GM18858 (cell line): Measurements from ENCODE around the gene MRE11.
"Not testable (repeated sequence)": the region's sequence is repeated elsewhere in the genome, so short reads cannot be mapped to it uniquely, and the experiment has no call there.

Source experiments
- ATAC-seq: cut with Tn5 transposase; IDR thresholded peaks from one replicate; pipeline ENCODE4 v1.9.1; 2021; ENCODE audit not compliant: unreplicated experiment

Gene MRE11

DNA sequence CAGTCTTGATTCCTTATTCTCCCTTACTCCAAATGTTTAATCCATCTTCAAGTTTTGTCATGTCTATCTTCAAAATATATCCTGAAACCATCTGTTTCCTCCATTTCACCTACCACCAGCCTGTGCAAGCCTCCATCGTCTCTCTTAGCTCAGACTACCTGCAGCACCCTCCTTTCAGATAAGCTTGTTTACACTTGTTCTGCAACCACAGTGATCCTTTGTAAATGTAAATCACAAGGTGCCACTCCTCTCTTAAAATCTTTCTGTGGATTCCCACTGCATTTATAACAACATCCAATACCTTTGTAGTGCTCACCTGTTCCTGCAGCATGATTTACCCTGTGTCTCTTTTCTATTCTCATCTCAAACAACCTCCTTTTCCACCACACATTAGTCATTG is 60.6 kb downstream of the MRE11 start:
- ATAC-seq = no peak

DNA sequence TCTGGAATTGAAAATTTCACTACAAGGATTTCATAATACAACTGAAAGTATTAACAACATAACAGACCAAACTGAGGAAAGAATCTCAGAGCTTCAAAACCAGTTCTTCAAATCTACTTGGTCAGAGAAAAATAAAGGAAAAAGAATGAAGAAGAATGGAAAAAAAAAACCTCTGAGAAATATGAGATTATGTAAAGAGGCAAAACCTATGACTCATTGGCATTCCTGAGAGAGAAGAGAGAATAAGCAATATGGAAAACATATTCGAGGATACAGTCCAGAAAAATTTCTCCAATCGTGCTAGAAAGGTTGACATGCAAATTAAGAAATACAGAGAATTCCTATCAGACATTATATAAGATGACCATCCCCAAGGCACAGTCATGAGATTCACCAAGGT is 69.0 kb downstream of the MRE11 start:
- no peak for ATAC-seq

DNA sequence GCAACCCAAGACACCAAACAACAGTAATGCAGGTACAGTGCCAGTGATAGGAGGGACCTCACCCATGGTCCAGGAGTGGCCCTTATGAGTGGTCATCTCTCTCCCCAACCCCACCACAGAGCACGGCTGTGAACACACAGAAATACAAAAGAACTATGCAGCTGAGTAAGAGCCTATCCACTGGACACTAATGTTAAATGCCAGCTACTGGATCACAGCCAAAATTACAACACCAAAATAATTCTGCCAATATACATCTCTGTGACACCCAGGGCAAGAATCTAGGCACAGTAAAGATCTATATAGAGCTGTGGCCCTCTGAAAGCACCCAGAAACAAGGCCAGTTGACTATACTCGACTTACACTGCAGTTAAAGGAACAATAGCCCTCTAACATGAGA is 69.6 kb downstream of the MRE11 start:
- no peak for ATAC-seq

DNA sequence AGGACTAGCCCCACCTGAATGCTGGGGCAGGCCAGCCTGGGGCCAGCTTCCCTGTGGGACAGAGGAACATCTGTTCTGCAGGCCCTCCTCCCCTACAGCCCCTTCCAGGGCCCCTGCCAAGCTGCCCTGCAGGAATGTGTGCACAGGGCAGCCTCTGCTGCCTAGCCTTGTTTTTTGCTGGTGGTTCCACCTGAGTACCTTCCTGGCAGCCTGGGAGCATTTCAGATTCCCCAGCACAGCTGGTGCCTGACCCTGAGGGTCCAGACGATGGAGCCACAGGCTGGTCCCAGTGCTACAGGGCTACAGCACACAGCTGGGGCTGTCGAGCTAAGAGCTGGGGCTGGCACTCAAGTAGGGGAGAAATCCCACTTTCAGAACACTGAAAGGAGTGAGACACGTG is 70.1 kb downstream of the MRE11 start:
- ATAC-seq = no peak

DNA sequence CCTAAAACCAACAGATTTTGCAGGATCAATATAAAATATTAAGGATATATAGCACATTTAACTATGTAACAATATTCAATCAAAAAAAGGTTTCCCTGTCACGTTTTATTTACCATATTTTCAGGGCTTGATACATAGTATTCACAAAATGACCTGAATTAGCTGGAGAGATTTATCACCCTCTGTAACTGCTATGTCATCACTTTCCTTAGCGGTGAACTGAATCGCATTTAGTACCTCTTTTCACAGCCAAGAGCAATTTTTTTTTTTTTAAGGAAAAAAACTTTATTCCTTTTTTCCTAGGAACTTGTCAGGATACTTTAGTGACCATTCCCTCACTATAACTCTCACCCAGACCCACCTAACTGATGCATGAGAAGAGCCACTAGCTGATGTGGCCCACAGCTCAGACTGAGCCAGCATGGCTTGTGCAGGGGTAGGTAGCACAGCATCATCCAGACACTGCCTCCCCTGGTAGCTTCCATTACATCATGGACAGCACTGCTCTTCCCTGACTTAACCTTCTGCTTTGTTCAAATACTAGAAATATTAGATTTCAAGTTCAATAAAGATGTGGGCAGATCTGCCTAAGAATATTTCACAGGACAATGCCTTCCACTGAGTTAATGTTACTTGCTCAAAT is 75.4 kb downstream of the MRE11 start:
- ATAC-seq = no peak

DNA sequence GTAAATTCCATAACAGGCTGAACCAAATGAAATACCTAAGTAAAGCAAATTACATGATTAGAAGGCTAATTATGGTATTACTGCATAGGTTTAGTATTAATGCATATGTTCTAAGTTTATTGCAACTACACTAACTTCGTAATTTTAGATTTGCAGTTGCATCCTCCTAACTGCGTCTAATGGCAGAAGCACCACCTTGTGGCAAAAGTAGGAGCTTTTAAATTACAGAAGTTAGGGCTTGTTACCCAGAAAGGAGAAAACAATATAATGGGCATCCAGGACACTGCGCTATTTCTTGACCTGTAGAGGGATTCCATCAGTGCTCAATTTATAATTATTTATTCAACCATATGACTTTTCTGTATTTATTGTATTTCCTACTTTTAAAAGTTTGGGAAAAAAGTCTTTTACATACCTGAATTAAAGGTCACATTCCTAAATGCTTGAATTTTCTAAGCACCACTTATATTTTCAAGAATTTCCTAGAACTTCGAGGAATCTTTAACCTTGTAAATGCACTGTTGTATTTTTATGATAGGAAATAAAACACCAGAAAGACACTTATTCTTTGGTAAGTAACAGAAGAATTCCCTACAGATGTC is 76.2 kb downstream of the MRE11 start:
- no peak for ATAC-seq

DNA sequence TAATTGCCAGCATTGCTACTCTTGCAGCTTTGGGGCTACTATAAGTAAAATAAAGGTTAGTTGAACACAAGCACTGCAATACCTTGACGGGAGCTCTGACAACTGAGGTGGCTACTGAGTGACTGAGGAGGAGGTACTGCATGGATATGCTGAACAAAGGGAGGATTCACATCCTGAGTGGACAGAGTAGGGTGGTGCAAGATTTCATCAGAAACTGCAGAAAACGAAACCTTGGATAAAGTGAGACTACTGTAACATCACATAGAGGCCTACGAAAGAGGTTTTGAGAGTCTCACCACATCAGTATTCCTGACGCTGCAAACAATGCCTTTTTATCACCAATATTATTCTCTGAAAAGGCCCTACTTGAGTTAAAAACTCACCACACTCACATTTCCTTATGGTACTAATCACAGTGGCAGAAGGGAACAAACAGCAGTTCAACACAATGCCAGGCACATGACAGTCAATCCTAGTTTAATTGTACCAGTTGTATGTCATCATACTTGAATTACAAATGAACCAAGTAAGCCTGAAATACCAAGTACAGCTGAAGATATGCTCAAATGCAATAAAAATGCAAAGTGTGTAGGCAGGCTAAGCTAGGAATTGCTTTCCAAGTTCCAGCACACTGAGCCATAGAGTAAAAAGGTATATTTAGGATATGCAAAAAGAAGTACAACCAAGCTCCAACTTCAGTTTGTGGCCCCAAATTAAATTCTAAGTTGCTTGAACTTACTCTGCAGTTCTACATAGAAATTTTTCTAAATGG is 88.4 kb downstream of the MRE11 start:
- ATAC-seq = no peak

DNA sequence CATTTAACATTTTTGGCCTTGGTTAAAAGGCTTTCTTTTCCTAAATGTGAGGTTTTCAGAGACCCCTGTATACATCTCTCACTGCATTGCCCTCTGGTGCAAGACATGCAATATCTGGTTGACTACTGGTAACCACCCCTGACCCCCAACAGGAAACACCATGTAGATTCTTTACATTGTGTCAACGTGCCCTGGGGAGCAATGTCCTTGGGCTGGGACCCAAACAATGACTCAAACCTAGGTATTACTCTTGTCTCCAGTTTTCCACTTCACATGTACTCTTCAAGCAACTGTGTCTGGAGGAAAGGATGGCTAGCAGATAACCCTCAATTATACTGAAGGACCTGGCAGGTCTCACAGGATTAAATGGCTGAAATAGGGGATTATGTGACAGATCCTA is 91.3 kb downstream of the MRE11 start:
- ATAC-seq = no peak

DNA sequence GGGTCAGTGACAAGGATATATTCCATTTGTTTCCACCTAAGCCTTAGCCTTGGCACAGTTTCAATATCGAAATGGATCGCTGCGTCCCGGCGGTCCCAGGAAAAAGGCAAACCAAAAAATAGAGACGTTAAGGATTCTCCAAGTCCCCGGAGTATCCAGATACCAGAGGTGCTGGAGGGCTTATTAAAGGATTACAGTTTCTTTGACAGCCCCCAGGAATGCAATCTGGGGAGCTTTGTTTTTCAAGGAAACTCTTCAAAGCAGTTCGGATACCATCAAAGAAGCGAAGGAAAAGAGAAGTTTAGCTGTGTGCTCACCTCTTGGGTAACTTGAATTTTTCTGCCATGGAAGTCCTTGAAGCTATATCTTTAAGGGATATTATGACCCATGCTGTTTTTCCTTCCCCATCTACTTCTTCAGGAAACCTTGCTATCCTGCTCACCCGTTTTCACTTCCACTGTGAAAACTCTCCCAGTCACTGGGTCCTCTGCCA is 91.8 kb downstream of the MRE11 start:
- ATAC-seq = no peak

DNA sequence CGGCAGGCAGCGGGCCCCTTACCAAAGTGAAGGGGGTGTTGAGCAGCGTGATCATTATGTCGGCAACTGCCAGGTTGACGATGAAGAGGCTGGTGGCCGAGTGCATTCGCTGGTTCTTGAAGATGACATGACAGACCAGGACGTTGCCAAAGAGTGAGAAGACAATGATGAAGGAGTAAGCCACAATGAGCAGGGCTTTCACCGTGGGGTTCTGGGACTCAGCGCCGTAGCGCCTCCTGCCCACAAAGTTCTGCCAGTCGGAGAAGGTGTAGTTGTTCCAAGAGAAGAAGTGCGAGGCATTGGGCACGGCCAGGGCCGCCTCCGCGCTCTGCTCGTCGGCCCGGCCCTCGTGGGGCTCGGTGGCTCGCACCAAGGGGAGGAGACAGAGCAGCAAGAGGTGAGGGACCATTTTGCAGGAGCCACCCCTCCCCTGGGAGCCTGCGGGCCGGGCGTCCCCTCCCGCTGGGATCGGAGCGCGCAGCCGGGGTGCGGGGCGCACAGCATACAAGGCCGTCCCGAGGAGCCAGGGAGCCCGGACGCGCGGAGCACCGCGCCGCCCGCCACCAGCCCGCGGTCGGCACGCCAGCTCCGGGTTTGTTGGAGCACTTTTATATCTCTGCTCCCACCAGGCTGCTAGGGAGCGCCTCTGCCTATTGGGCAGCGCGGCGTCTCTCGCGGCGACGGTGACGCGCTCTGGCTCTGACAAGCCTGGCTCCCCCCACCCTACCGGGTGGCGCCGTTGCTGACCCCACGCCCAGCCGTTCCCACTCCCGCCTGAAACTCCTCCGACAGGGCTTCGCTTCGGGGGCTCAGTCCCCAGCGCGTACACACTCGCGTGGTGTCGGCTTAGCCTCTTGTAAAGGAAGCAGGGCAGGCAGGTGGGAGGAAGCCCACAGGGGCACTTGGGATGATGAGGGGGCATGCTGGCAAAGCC is 92.5 kb downstream of the MRE11 start, which contains the start of gene GPR83:
GPR83 (minus strand) TSS at position 581 of the 934 bp plus-strand sequence; CDS start at position 409, 172 bp downstream.
- no peak for ATAC-seq

DNA sequence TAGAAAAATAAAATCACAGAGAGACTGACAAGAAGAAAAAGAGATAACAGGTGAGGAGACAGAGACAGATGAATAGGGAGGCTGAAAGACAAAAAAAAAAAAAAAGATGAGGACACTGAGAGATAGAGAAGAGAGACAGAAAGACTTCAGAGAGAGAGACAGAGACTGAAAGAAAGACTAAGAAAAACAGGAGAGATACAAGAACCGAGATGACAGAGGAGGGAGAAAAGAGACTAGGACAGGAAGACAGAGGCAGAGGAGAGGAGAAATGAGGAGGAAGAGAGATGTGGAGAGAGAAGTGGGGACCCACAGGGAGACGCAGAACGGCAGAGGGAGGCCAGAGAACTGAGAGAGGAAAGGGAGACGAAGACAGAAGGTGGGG is 93.2 kb downstream of the MRE11 start:
- ATAC-seq = no peak

DNA sequence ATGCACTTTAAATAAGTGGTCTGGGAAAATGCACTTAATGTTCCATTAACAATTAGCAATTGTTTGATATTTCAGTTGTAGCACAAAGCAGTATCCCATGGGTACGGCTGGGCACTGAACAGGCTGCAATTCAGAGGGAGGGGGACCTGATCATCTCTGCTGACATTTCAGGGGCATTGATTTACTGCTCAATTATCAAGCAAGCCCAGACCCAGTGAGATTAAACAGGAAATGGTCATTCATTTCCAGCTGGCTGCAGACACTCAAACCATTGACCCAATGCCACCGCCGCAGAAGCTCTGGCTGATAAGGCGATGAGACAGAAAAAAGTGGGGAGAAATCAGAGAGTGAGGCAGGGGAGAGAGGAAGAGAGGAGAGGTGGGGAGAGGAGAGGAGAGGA is 93.6 kb downstream of the MRE11 start:
- no peak for ATAC-seq

DNA sequence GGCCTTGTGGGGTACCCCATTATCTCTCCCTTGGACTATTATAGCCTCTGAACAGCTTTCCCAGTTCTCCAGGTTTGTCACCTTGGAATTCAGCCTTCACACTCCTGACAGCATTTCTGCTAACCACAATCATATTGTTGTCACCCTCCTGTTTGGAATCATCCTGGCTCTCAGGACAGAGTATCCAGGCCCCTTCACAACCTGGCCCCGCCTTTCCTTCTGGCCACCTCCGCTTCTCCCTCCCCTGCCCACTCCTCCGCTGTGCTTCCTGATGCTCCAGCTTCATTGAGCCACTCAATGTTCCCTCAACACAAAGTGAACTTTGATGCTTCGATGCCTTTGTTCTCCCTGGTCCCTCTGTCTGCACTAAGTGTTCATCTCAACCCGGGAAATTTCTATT is 95.5 kb downstream of the MRE11 start:
- ATAC-seq = no peak

DNA sequence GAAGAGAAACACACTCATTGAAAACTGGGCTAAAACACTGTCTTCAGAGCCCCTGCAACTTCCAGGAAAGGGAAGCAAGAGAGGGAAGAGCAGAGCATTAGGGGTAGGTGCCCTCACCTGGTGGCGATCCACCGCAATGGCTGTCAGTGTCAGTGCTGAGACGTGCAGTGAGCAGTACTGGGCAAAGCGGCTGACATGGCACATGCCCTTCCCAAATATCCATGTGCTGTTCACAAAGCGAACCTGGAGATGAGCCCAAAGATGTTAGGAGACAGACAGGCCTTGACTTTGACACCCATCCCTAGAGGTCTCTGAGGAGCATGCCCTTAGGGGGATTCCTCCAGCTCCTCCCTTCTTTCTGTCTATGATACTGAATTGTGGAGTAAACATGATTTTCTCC is 97.4 kb downstream of the MRE11 start:
- no peak for ATAC-seq

DNA sequence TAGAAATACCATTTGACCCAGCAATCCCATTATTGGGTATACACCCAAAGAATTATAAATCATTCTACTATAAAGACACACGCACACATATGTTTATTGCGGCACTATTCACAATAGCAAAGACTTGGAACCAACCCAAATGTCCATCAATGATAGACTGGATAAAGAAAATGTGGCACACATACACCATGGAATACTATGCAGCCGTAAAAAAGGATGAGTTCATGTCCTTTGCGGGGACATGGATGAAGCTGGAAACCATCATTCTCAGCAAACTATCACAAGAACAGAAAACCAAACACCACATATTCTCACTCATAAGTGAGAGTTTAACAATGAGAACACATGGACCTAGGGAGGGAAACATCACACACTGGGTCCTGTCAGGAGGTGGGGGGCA is 101.7 kb downstream of the MRE11 start:
- not testable (repeated sequence) for ATAC-seq

DNA sequence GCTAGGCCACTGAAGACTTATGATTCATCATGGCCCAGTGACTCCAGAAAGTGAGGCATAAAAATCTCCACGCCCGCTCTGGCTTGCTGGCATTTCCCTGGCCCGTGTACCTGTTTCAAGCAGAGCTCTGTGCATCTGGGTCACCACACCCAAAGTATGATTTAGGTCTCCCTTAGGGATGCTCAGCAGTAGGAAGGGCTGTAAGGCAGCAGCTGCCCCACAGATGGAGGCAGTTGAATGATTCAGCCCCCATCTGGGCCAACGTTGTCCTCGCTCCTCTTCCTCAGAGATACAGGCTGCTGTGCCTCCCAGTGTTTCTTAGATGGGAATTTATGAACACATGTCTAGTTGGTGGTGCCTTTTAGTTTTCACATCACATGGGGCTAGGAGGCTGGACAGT is 114.0 kb downstream of the MRE11 start:
- no peak for ATAC-seq

DNA sequence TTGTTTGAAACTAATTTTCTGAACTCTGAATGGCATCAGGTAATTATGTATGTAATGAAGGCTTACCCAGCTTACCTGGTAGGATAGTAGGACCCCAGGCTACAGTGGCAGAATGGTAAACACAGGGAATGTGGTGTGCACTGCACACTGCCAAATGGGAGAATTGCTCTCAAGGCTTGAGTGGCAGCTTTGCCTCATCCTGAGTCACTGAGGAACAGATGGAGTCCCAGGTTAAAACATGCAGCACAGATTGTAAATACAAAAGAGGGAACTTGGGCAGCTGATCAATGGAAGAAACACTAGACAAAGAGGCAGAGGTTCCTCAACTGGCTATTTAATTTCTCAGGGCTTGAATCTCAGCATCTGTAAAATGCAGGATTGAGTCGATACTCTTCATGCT is 116.8 kb downstream of the MRE11 start:
- ATAC-seq = no peak

DNA sequence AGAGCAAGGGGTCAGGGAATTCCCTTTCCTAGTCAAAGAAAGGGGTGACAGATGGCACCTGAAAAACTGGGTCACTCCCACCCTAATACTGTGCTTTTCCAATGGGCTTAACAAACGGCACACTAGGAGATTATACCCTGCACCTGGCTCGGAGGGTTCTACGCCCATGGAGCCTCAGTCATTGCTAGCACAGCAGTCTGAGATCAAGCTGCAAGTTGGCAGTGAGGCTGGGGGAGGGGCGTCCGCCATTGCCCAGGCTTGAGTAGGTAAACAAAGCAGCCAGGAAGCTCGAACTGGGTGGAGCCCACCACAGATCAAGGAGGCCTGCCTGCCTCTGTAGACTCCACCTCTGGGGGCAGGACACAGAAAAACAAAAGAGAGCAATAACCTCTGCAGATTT is 123.1 kb downstream of the MRE11 start:
- ATAC-seq = not testable (repeated sequence)
